GM18909 (cell line): Measurements from ENCODE around the gene SRXN1.

Source experiments
- ATAC-seq: cut with Tn5 transposase; IDR thresholded peaks from one replicate; pipeline ENCODE4 v1.9.1; 2021; ENCODE audit warnings: mild to moderate bottlenecking; ENCODE audit not compliant: unreplicated experiment, poor library complexity

Gene SRXN1

DNA sequence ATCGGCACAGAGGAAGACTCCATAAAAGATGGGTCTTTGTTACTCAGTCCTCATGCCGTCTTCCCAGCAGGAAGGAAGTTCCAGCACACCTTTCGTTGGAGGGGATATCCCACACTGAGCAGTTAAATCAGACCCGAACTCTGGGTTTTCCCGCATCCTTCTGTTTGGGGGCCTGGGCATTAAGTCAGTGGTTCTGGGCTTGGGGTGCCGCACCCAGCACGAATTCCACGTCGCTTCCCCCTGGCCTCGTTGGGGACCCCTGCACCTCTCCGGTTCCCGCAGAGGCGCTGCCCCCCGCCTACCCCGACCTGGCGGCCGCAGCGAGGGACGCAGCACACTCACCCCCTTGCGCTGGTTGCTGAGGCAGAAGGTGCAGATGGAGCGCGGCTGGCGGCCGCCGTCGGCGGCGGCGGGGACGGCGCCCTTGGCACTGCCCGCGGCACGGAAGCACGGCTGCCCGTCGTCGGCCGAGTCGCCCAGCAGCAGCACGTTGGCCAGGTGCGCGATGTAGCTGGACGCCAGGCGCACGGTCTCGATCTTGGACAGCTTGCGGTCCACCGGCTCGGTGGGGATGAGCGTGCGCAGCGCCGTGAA lies 43.5 kb downstream of the SRXN1 start:
- no peak for ATAC-seq

DNA sequence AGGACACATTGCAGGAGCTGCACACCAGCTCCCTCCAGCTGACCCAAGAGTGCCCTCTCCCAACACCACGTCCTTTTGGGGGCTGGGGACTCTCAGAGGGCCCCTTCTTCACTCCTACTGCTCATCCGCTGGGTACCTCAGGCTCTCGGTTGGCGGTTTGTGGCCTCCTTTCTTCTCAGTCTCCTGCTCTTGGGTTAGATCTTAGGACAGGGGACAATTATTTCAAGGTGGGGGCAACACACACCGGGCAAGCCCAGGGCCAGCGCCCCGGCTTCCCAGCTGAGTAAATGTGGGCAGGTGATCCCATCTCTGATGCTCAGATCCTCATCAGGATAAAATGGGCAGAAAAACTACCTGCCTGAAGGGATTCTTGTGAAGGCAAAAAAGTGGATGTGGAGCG lies 44.0 kb downstream of the SRXN1 start:
- no peak for ATAC-seq

DNA sequence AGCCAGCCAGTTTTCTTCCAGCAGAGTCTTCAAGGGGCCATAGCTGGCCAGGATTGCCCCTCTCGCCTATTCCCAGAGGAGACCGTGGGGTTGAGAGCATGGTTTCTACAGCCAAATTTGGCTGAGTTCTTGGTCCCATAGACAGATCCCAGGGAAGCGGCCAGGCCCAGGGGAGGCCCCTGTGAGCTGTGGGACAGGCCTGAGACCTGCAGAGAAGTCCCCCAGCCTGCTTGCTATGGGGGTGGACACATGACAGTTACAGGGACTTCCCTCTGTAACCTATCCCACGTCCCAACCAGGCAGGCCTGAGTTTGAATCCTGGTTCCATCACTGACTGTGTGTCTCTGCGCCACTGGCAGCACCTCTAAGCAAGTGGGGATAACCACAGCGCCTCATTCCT lies 45.5 kb downstream of the SRXN1 start:
- no peak for ATAC-seq

GRCh38 chr20:605237-605636 lies 47.8 kb downstream of the SRXN1 start:
- no peak for ATAC-seq

GRCh38 chr20:603116-603640 lies 49.8 kb downstream of the SRXN1 start:
- ATAC-seq: no peak

GRCh38 chr20:602111-602970 lies 50.7 kb downstream of the SRXN1 start:
- no peak for ATAC-seq

DNA sequence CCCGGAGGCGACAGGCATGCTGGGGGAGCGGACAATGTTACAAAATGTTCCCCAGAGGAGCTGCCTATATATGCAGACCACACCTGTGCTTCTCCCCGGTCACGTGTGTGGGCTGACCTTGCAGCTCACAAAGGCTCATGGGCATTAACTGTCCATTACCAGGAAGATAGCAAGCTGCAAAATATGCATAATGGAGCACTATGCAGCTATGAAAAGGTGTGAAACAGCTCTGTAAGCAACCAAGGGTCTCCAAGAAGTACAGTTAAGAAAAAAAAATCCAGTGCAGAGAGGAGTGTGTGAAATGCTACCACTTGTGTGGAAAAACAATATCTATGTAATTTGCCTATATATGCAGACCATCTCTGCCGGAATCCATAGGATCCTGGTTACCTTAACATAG lies 52.3 kb downstream of the SRXN1 start:
- ATAC-seq: no peak

DNA sequence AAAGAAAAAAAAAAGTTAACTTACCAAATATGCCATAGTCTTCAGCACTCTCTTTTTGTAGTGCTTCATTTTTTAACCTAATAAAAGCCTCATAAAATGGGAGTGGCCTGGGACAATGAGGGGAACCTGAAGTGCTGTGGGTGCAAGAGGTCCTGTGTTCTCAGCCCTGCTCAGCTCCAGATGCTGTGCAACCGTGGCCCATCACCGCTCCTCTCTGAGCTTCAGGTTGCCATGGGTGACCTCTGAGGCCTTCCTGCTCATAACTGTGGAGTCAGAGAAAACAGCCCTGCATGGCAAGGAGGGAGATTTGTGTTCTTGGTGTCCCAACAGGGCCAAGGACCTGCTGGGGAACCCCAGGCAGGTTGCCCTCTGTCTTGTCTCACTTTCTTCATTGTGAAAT lies 52.9 kb downstream of the SRXN1 start:
- ATAC-seq: no peak

DNA sequence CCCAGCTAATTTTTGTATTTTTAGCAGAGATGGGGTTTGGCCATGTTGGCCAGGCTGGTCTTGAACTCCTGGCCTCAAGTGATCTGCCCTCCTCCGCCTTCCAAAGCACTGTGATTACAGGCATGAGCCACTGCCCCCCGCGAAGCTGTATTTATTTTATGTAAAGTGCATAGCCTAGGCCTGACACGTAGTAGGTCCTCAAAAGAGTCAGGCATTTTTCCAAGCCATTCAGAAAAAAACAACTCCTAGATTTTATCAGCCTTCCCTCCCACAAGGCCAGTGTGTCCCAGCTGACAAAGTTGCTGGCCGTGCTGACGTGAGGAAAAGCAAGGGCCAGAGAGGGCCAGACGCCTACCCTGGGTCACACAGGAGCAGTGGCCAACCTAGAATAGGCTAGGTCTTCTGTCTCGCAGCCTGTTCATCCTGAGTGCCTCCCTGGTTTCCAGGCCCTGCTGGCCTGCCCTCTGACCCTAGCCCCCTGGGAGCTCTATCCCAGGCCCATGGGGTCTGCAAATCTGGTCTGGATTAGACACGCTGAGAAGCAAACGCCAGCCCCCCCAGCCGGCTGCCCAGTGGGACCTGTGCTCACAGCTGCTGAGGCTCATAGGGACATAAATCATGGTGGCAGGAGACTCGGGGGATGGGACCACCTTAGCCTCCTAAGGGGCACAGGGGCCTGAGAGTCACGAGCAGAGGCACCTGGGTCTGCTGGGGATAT lies 54.7 kb downstream of the SRXN1 start:
- no peak for ATAC-seq

GRCh38 chr20:597560-597959 lies 55.4 kb downstream of the SRXN1 start:
- no peak for ATAC-seq
